Uterus (tissue), 4 donors: ENCODE measurements around the gene ZPBP. TPM values are rescaled to one million over a fixed set of nuclear protein-coding genes. Genes with fewer than 3 reads are reported as not detected.

ENCODE experiments used
- DNase-seq, 2 donors: peaks; one replicate each; pipeline ENCODE4 v3.0.0-alpha.2; 2019 to 2020
- H3K27ac ChIP-seq, 2 donors: fragments of 200-600 bp; sonication (generic); 1 replicate in 1 of 2; 2 replicates in 1 of 2; pipeline ENCODE4 v1.5.1; 2016 to 2018
- H3K27me3 ChIP-seq, 2 donors: fragments of 200-600 bp; sonication (generic); one replicate each; pipeline ENCODE4 v1.5.1; 2018 to 2019; ENCODE audit warnings: control low read depth in 1 of 2
- H3K36me3 ChIP-seq, 2 donors: fragments of 200-600 bp; sonication (generic); one replicate each; pipeline ENCODE4 v1.5.1; 2019; ENCODE audit warnings: control low read depth in 1 of 2
- H3K4me1 ChIP-seq, 2 donors: fragments of 200-600 bp; sonication (generic); one replicate each; pipeline ENCODE4 v1.5.1; 2018 to 2019; ENCODE audit warnings: control low read depth in 1 of 2
- H3K4me3 ChIP-seq, 2 donors: fragments of 200-600 bp; sonication (generic); 1 replicate in 1 of 2; 2 replicates in 1 of 2; pipeline ENCODE4 v1.5.1; 2018 to 2019; ENCODE audit warnings: mild to moderate bottlenecking in 1 of 2
- H3K9me3 ChIP-seq, 2 donors: fragments of 200-600 bp; sonication (generic); one replicate each; pipeline ENCODE4 v1.5.1; 2019; ENCODE audit warnings: control low read depth in 1 of 2
- POLR2A ChIP-seq, 2 donors: fragments of 450-650 bp; IDR thresholded peaks; one replicate each; pipeline ENCODE4 v1.6.1; 2016; ENCODE audit warnings: antibody characterized with exemption in 2 of 2, mild to moderate bottlenecking in 1 of 2, moderate library complexity in 1 of 2
- intact Hi-C: fragments of 100-400 bp; cut with DNase I; formaldehyde crosslinking; loops from one replicate; pipeline ENCODE4 v1.15.1; 2023; ENCODE audit warnings: low total_unique reads
- total RNA-seq, 4 donors: library from RNA; depleted of rRNA in 3 of 4; stranded (reverse); fragments of >200 nt in 3 of 4; gene quantifications; one replicate each; pipeline versions ENCODE4 v1.1.0 to v1.2.4, GENCODE V29; 2014 to 2023
- TF ChIP-seq, protein P1 (sequence below), 4 experiments: fragments of 200-600 bp in 2 of 4; fragments of 450-650 bp in 2 of 4; sonication (generic) in 2 of 4; IDR thresholded peaks; one replicate each; pipeline ENCODE4 v1.5.1; 2016 to 2019; ENCODE audit warnings: antibody characterized with exemption in 4 of 4, mild to moderate bottlenecking in 2 of 4, moderate library complexity in 1 of 4
- donor health status: DM: yes; HTN: yes; CAD: no.

The ZPBP gene
- total RNA-seq, 4 donors from 2014 or later: 0.62 TPM; not detected in 3

DNA sequence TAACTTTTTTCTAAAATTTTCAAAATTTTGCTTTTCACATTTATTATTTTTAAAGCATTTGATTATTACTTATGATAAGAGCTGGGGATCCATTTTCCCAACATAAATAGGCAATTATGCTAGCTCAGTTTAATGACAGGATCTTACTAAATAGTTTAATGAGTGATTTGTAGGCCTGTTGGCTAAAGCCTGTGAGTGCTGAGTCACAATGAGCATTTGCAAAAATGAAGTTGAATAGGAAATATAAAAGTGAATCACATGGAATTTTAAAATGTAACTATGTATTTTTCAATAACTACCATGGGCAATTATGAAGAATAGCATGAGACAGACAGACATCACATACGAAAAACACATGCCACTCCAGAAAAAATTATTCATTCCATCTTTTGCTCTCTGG, 45.1 kb upstream of the ZPBP start:
- intact Hi-C loops: no loop called here
- no peaks in the 10 kb centered on the region for H3K4me1 ChIP-seq
- TF ChIP-seq POLR2A (IDR thresholded peaks at IDR 0.05): no peak
- TF ChIP-seq, protein P1, sequence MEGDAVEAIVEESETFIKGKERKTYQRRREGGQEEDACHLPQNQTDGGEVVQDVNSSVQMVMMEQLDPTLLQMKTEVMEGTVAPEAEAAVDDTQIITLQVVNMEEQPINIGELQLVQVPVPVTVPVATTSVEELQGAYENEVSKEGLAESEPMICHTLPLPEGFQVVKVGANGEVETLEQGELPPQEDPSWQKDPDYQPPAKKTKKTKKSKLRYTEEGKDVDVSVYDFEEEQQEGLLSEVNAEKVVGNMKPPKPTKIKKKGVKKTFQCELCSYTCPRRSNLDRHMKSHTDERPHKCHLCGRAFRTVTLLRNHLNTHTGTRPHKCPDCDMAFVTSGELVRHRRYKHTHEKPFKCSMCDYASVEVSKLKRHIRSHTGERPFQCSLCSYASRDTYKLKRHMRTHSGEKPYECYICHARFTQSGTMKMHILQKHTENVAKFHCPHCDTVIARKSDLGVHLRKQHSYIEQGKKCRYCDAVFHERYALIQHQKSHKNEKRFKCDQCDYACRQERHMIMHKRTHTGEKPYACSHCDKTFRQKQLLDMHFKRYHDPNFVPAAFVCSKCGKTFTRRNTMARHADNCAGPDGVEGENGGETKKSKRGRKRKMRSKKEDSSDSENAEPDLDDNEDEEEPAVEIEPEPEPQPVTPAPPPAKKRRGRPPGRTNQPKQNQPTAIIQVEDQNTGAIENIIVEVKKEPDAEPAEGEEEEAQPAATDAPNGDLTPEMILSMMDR (IDR thresholded peaks at IDR 0.05): no peak
- no peak overlapping the region for H3K4me3 ChIP-seq
- no peaks in the 10 kb centered on the region for H3K9me3 ChIP-seq
- no peak overlapping the region for H3K27ac ChIP-seq
- H3K36me3 ChIP-seq: no peaks in the 10 kb centered on the region
- H3K27me3 ChIP-seq: no peaks in the 10 kb centered on the region
- DNase-seq: no peak

- Histone ChIP-seq H3K4me1 (no peaks in the 10 kb centered on the region), H3K4me3 (no peak overlapping the region), H3K27me3 (no peaks in the 10 kb centered on the region), H3K27ac (no peak overlapping the region), H3K36me3 (no peaks in the 10 kb centered on the region), H3K9me3 (no peaks in the 10 kb centered on the region)
- intact Hi-C loops: no loop called here
- DNase-seq: no peak
- TF ChIP-seq, protein P1 (IDR thresholded peaks at IDR 0.05): no peak
- TF ChIP-seq POLR2A (IDR thresholded peaks at IDR 0.05): no peak
Measured at GRCh38 chr7:50125766-50126165, 32.7 kb upstream of the ZPBP start.

- H3K4me1 ChIP-seq: no peaks in the 10 kb centered on the region
- no peaks in the 10 kb centered on the region for H3K36me3 ChIP-seq
- intact Hi-C loops: no loop called here
- H3K27ac ChIP-seq: no peak overlapping the region
- no peak for DNase-seq
- TF ChIP-seq, protein P1 (IDR thresholded peaks at IDR 0.05): no peak
- no peak for TF ChIP-seq POLR2A (IDR thresholded peaks at IDR 0.05)
- H3K9me3 ChIP-seq: no peaks in the 10 kb centered on the region
- H3K4me3 ChIP-seq: no peak overlapping the region
- no peaks in the 10 kb centered on the region for H3K27me3 ChIP-seq
Measured at GRCh38 chr7:50121286-50121685, 28.2 kb upstream of the ZPBP start.

DNA sequence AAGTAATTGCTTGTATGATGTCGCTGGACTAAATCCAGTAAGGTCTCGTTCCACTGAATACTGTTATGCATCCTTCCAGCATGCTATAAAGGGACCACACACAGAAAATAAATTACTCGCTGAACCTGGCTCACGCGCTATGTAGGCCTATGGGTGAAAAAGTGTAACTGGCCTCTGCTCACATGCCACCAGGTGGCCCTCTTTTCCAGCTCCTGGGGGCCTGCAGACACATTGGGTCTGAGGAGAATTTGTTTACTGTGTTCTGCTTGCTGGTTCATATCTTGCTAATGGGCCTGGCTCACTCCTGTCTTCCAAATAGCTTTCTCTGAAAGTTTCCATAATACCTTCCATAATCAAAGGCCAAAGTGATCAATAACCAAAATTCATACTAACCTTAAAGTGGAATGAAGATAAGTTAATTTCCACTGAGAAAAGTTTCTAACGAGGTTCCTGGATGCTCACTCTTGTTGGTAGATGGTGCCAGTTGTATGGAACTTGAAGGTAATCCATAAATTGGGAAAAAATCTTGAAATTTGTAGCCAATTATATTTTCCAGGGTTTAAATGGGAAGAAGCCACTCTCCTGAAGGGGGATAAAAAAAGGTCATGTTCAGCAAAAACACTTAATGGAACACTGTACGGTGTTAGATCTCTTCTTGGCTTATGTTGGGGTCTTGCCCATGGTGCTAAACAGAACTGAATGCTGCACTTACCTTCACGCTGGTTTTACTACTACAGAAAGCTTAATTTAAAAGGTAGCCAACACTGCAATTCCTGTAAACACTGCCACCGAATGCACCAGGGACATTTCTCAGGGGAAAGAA, 27.0 kb upstream of the ZPBP start:
- no peak overlapping the region for H3K4me3 ChIP-seq
- H3K9me3 ChIP-seq: no peaks in the 10 kb centered on the region
- H3K27me3 ChIP-seq: no peaks in the 10 kb centered on the region
- no peaks in the 10 kb centered on the region for H3K36me3 ChIP-seq
- H3K4me1 ChIP-seq: no peaks in the 10 kb centered on the region
- intact Hi-C loops: no loop called here
- DNase-seq: no peak
- TF ChIP-seq, protein P1 (IDR thresholded peaks at IDR 0.05): no peak
- no peak for TF ChIP-seq POLR2A (IDR thresholded peaks at IDR 0.05)
- H3K27ac ChIP-seq: no peak overlapping the region

DNA sequence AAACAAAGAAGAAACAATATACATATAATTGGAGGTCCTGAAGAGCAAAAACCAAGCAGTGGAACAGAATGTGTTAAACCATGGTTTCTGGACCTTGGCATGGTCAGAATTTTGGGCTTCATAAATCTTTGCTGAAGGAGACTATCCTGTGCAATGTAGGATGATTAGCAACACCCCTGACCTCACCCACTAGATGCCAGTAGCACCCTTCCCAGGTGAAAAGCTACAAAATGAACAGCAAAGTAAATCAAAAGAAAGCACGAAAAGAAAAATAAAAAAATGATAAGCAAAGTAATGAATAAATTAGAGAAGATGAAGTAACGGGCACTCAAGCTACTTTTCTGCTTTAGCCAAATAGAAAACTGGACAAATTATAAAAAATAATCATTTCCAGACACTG, 19.2 kb upstream of the ZPBP start:
- no peaks in the 10 kb centered on the region for H3K4me1 ChIP-seq
- no peaks in the 10 kb centered on the region for H3K27me3 ChIP-seq
- TF ChIP-seq, protein P1 (IDR thresholded peaks at IDR 0.05): no peak
- no peak for TF ChIP-seq POLR2A (IDR thresholded peaks at IDR 0.05)
- H3K27ac ChIP-seq: no peak overlapping the region
- no peak overlapping the region for H3K4me3 ChIP-seq
- no peaks in the 10 kb centered on the region for H3K9me3 ChIP-seq
- intact Hi-C loops: no loop called here
- DNase-seq: no peak
- H3K36me3 ChIP-seq: no peaks in the 10 kb centered on the region
